Measurements from ENCODE around the gene SH3PXD2B.
A peak's percentile ranks its signal among the peaks of the same experiment; 100 is the strongest.

Gene SH3PXD2B

DNA sequence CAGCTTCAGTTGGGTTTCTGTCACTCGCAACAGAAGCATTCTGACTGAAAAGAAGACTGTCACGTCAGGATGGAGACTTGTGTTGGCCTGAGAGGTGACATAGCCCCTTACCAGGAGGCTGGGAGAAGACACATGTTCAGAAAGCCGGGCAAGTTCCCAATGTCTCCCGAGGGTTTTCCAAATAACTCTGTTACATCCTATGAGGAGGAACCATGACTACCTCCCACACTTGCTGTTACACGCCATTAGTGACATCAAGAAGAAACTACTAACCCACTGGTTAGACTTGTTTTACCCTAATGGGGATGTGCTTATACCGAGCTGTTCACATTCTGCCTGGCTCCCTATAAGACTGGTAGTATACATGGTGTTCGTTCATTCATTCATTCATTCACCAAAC lies 33.3 kb downstream of the SH3PXD2B start:
- TF ChIP-seq, protein P1, sequence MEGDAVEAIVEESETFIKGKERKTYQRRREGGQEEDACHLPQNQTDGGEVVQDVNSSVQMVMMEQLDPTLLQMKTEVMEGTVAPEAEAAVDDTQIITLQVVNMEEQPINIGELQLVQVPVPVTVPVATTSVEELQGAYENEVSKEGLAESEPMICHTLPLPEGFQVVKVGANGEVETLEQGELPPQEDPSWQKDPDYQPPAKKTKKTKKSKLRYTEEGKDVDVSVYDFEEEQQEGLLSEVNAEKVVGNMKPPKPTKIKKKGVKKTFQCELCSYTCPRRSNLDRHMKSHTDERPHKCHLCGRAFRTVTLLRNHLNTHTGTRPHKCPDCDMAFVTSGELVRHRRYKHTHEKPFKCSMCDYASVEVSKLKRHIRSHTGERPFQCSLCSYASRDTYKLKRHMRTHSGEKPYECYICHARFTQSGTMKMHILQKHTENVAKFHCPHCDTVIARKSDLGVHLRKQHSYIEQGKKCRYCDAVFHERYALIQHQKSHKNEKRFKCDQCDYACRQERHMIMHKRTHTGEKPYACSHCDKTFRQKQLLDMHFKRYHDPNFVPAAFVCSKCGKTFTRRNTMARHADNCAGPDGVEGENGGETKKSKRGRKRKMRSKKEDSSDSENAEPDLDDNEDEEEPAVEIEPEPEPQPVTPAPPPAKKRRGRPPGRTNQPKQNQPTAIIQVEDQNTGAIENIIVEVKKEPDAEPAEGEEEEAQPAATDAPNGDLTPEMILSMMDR (IDR thresholded peaks at IDR 0.05; ENCODE audit: control insufficient read depth, insufficient read depth, low read depth, low read length, missing control alignments) = no peak
- no peak for DNase-seq (ENCODE audit: low read depth)
- no peak overlapping the region for H3K4me3 ChIP-seq (ENCODE audit: control insufficient read depth, low read depth, low read length)

DNA sequence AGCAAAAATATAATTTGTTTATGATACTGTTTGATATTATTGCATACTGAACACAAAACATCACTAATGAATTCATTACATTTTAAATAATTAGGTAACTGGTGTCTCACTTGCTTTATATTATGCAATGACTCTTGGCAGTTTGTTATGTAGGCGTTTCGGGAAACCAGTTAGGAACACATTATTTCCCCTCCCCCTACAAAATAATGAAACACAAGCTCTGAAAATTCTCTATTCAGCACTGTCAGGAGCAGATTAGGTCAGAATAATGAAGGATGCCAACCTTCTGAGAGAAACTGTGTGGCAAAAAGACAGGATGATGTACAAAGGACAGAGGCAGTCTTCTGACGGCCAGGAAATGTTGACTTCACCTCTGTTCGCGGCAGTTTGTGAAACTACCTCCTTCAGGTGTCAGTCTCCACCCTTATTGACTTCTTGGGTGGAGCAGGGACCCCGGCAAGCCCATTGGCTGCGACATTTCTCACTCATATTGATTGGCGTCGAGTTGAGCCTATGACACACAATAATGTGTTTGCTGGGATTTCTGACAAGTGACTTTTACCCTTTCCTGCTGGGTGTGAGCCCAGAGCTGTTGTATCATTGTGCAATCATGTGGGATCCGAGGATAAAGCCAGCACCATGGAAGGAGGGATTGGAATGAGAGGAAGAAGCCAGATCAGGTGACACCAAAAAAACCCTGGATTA lies 33.9 kb downstream of the SH3PXD2B start:
- TF ChIP-seq, protein P1 (IDR thresholded peaks at IDR 0.05; ENCODE audit: control insufficient read depth, insufficient read depth, low read depth, low read length, missing control alignments) = no peak
- no peak overlapping the region for H3K4me3 ChIP-seq (ENCODE audit: control insufficient read depth, low read depth, low read length)
- DNase-seq (ENCODE audit: low read depth) = peak; percentile 95

DNA sequence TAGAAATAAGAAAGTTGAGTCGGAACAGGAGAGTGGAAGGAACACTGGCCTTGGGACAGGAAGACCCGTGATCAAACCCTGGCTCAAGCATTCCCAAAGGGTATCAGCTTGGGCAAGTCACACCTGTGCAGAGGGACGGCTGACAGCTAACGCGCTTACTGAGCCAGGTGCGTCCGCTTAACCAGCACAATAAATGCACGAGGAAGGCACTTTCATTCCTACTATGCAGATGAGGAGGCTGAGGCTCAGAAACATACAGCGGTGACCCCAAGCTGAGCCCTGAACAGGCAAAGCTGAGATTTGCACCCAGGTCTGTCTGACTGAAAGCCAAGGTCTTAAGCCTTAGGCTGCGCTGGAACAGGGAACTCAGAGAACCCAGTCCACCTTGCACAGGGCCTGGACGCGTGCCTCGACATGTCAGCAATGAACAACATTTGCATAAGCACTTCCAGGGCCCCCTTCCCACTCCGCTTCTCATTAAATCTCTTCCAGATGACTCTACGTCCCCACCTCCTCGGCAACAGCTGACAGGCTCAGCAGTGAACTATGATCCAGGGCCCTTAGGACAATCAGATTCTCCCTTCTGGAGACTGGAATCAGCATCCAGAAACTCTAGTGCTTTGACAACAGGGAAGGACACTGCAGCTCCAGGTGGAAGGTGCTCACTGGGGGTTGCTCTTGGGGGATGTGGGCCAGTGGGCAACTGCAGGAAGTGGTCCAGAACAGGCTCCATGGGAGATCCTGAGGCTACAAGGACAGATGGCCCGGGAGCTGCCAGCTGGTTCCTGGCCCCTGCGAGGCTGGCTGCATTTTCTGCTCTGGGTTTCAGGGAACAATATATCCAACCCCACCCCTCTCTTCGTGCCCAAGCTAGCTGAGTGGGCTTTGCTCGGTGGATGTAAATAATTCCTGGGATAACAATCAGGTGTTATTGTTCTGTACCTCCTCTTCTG lies 35.2 kb downstream of the SH3PXD2B start:
- DNase-seq (ENCODE audit: low read depth) = no peak
- H3K4me3 ChIP-seq (ENCODE audit: control insufficient read depth, low read depth, low read length) = no peak overlapping the region
- TF ChIP-seq, protein P1 (IDR thresholded peaks at IDR 0.05; ENCODE audit: control insufficient read depth, insufficient read depth, low read depth, low read length, missing control alignments) = no peak

DNA sequence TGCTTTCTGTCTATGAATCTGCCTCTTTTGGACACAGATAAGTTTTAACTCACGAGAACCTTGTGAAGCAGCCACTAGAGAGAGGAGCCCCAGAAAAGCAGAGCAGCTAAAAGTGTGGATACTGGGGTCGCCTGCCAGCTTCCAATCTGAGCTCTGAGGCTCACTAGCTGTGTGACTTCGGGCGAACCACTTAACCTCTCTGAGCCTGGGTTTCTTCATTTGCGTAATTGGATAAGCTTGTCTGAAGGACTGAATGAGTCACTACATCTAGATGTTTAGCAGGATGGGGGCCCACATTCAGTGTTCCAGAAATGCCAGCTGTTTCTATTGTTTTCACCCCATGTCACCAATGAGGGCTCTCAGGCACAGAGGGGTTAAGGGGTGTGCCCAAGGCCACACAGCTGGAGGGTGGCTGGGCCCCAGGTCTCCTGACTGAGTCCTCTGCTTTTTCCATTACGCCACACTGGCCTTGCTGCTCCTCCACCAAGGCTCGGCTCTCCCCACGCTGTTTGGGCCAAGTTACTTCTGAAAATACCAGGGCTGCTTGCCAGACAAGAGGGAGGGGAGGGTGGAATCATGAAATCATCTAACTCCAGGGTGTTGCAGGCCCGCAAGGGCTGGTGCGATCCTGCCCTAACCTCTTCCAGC lies 36.2 kb downstream of the SH3PXD2B start:
- TF ChIP-seq, protein P1 (IDR thresholded peaks at IDR 0.05; ENCODE audit: control insufficient read depth, insufficient read depth, low read depth, low read length, missing control alignments) = no peak
- no peak overlapping the region for H3K4me3 ChIP-seq (ENCODE audit: control insufficient read depth, low read depth, low read length)
- DNase-seq (ENCODE audit: low read depth) = peak; percentile 93

DNA sequence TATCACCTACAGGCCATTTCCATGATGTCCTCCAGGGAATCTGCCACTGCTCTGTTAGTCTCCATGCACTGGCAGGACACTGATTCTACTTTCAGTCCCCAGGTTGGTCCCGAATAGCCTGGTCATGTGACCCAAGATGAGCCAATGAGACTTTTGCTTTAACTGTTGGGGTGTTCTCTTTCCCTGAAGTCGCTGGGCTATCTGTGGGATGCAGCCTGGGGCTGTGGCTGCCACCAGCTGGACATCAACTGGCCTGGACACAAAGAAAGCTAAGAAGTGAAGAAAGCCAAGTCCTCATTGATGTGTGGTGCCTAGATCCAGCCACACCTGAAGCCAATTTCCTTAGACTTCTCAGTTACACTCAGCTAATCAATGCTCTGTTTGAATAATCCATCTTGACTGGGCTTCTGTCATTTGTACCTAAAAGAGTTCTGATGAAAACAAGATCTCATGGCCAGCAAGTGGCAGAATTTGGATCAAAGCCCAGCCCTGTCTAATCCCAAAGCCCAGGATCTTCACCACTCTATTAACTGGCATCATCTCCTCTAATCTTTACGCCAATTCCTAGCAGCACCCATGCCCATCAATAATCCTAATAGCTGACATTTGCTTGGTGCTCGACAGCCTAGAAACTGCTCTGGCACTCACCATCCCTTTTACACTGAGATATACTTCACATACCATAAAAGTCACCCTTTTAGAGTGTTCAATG lies 37.0 kb downstream of the SH3PXD2B start:
- no peak for DNase-seq (ENCODE audit: low read depth)
- TF ChIP-seq, protein P1 (IDR thresholded peaks at IDR 0.05; ENCODE audit: control insufficient read depth, insufficient read depth, low read depth, low read length, missing control alignments) = no peak
- H3K4me3 ChIP-seq (ENCODE audit: control insufficient read depth, low read depth, low read length) = no peak overlapping the region
